Effector CD8-positive, alpha-beta T cell (primary cell): ENCODE measurements around the gene PNPLA3.

Experiments
- DNase-seq: peaks from one replicate; lab custom pipeline; 2025; lab: John Stamatoyannopoulos, UW

Gene PNPLA3

DNA sequence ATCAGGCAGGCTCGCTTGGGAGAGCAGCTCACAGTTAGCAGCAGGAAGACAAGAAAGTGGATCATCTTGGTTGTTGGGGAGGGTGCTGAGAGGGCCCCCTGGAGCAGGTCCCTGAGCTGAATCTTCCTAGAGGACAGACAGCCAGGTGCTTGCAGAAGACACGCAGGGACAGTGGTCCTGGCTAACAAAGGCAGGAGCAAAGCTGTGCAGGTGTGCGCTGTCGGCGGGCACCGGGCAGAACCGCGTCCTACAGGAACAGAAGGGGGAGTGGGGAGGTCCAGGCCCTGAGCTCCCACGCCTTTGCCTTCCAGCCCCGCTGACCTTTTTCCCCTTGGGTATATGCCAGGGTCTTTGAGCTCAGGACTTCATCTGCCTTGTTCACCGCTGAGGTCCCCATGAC is 70.4 kb downstream of the PNPLA3 start:
- DNase-seq, result no peak

DNA sequence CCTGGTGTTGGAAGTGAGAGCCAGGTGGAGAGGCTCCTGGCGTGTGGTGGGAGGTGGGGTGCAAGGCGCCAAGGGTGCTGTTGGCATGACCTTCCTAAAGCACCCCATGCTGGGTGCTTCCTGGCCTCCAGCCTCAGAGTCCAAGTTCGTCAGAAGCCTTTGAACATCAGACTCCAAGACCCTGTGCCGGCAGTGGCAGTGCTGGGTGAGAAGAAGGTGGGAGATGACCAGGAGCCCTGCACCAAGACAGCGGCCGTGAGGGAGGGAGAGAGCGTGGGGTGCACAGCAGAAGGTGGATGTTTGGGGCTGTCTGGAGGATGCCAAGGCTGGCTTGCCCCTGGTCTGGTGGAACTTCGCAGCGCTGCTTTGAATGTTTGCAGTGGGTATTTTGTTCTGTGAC is 70.8 kb downstream of the PNPLA3 start:
- no peak for DNase-seq

DNA sequence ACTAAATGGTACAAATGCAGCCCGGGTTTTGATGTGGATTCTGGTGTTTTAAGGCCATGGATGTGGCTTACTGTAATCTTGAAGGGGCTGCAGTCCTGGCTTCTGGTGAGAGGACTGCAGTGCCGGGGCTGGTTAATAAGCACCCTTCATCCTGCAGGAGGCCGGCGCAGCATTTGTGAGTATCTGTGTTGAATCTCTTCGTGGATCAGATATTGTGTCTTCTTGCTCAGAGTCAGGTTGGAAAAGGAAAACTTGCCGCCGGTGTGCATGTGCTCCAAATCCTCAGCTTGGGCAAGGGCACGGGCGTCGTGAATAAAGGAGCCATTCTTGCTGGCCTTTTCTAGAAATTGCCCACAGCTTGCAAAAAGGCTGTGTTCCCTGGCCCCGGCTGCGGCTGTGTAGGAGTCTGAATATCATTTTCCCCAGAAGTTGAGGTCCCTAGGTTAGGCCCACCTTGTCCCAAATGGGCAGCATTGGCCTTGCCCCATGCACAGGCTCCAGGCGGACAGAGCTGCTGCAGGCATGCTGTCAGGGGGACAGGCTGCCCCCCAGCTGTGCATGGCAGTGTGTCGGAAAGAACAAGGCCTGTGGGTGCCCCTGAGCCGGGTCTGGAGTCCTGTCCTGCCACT is 71.6 kb downstream of the PNPLA3 start:
- no peak for DNase-seq

DNA sequence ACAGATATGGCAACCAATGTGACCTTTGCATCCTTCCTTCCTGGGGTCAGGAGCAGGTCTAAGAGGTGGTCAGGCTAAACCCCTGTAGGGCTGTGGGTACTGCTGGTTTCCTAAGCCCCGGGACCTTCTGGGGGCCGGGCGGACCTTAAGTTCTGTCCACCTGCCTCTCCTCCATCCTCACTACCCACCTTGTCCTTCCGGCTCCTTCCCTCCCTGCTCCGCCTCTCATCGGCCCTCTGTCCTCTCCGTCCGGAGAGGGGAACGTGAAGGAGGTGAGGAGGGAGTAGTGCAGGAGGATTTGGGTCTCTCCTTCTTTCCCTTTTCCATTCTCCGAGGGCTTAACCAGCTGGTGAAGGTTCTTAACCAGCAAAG is 72.2 kb downstream of the PNPLA3 start:
- DNase-seq, result no peak

DNA sequence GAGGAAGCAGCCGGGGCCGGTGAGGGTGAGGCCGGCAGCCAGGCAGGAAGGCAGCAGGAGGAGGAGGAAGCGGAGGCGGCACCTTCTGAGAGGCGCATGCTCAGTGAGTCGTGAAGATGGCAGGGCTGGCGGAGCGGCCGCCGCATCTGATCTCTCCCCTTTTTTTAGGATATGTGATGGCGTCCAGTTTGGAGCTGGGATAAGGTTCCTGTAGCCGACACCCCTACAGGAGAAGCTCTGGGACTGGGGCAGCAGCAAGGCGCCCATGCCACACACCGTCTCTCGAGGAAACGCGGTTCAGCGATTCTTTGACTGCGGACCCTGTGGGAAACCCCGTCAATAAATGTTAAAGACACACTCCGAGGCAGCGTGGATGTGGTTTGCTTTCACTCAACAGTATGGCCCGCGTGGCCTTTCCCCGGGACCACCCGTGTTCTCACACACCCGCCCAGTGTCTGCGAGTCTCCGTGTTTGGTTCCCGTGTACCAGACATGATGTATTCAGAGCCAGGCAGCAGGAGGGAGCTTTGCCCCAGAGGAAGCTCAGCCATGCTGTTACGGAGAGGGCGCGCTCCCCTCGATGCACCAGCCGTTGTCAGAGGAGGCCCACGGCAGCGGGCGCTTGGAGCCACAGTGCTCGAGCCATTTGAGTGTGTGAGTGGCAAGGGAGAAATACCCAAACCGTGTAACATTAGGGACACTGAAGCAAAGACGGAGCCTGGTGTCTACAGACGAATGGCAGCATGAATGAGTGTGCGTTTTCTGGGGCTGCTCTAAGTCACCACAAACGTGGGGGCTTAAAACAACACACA is 72.8 kb downstream of the PNPLA3 start:
- peak; percentile 21 for DNase-seq

DNA sequence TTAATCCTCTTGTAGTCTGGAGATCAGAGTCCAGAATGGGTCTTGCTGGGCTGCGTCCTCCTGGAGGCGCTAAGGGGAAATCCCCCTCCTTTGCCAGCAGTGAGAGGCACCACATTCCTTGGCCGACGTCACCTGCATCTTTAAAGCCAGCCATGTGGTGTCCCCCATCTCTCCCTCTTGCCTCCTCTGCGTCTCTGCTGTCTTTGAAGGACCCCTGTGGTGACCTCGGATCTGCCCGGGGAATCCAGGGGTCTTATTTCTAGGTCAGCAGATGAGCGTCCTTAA is 73.3 kb downstream of the PNPLA3 start:
- DNase-seq, result no peak
